C4-2B (cell line): ENCODE data around the gene PFN4.

Experiments used
- ZFX ChIP-seq: fragments of 450-650 bp; IDR thresholded peaks from 2 replicates; pipeline ENCODE4 v1.6.1; 2017
- TF ChIP-seq, protein P1 (sequence below): fragments of 450-650 bp; conservative IDR thresholded peaks from 2 replicates; pipeline ENCODE4 v1.5.1; 2017; ENCODE audit warnings: mild to moderate bottlenecking

DNA sequence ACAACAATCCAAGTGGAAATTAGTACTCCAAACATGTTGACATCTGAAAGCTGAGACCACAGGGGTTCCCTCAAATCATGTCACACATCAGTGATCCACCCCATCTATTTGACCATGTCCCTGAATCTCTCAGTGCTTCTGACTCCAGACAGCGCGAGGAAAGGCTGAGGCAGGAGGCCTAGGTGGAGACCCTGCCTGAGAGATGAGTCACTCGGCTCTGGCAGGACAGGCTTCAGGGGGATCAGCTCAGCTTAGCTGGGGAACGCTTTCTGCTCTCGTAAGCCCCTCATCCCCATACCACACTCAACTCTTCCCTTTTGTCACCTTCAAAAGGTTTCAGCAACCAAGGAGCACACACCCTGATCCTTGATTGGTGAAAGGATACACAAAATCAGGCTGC lies 45.9 kb upstream of the PFN4 start:
- TF ChIP-seq, protein P1, sequence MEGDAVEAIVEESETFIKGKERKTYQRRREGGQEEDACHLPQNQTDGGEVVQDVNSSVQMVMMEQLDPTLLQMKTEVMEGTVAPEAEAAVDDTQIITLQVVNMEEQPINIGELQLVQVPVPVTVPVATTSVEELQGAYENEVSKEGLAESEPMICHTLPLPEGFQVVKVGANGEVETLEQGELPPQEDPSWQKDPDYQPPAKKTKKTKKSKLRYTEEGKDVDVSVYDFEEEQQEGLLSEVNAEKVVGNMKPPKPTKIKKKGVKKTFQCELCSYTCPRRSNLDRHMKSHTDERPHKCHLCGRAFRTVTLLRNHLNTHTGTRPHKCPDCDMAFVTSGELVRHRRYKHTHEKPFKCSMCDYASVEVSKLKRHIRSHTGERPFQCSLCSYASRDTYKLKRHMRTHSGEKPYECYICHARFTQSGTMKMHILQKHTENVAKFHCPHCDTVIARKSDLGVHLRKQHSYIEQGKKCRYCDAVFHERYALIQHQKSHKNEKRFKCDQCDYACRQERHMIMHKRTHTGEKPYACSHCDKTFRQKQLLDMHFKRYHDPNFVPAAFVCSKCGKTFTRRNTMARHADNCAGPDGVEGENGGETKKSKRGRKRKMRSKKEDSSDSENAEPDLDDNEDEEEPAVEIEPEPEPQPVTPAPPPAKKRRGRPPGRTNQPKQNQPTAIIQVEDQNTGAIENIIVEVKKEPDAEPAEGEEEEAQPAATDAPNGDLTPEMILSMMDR = no peak
- TF ChIP-seq ZFX = no peak
